K562 (cell line): Measurements from ENCODE around the gene SLC9C2. TPM values are rescaled to one million over a fixed set of nuclear protein-coding genes. Genes with fewer than 3 reads are reported as not detected.

Experiments
- CREB3 ChIP-seq: fragments of 450-650 bp; conservative IDR thresholded peaks from 2 replicates; pipeline ENCODE4 v1.6.1; 2016; ENCODE audit warnings: missing genetic modification characterization, low read depth, mild to moderate bottlenecking, missing compliant biosample characterization, moderate library complexity
- NFE2L1 ChIP-seq: fragments of 450-650 bp; IDR thresholded peaks from 2 replicates; pipeline ENCODE4 v1.6.1; 2016; ENCODE audit warnings: missing genetic modification characterization, low read depth, mild to moderate bottlenecking, missing compliant biosample characterization, moderate library complexity, borderline replicate concordance
- NR2C2 ChIP-seq, 2 experiments: fragments of 200-800 bp in 1 of 2; sonication (Bioruptor generic) in 1 of 2; sonication (generic) in 1 of 2; formaldehyde crosslinking in 1 of 2; IDR thresholded peaks; 2 replicates each; pipeline versions ENCODE4 v1.6.1 to v1.8.0; 2016 to 2022; ENCODE audit warnings: mild to moderate bottlenecking in 1 of 2, missing compliant biosample characterization in 1 of 2, missing genetic modification characterization in 1 of 2, missing genetic modification reagents in 1 of 2
- SMAD3 ChIP-seq: fragments of 450-650 bp; formaldehyde crosslinking; conservative IDR thresholded peaks from 2 replicates; pipeline ENCODE4 v1.4.0; 2020; ENCODE audit warnings: mild to moderate bottlenecking
- SP1 ChIP-seq: sonication (generic); formaldehyde crosslinking; IDR thresholded peaks from 2 replicates; pipeline ENCODE4 v1.8.1; 2022; ENCODE audit warnings: mild to moderate bottlenecking, missing genetic modification reagents
- ZBTB17 ChIP-seq: fragments of 450-650 bp; formaldehyde crosslinking; IDR thresholded peaks from 2 replicates; pipeline ENCODE4 v1.4.0; 2020; ENCODE audit warnings: mild to moderate bottlenecking
- ZNF143 ChIP-seq: sonication (generic); formaldehyde crosslinking; IDR thresholded peaks from 2 replicates; pipeline ENCODE4 v1.9.0; 2022; ENCODE audit warnings: mild to moderate bottlenecking, missing genetic modification reagents
- ZNF23 ChIP-seq: fragments of 250-450 bp; sonication (Bioruptor Pico); IDR thresholded peaks from 2 replicates; pipeline ENCODE4 v1.4.0; 2020; ENCODE audit warnings: mild to moderate bottlenecking
- ZNF239 ChIP-seq: fragments of 250-450 bp; sonication (Bioruptor Pico); IDR thresholded peaks from 2 replicates; pipeline ENCODE4 v1.4.0; 2020; ENCODE audit warnings: mild to moderate bottlenecking
- ZNF395 ChIP-seq: fragments of 200-800 bp; sonication (Bioruptor generic); IDR thresholded peaks from 2 replicates; pipeline ENCODE4 v1.6.1; 2017; ENCODE audit warnings: missing genetic modification characterization, missing compliant biosample characterization
- ZNF41 ChIP-seq: fragments of 250-450 bp; sonication (Bioruptor Pico); conservative IDR thresholded peaks from 2 replicates; pipeline ENCODE4 v1.4.0; 2020; ENCODE audit warnings: mild to moderate bottlenecking
- ZNF668 ChIP-seq: fragments of 250-450 bp; sonication (Bioruptor Pico); IDR thresholded peaks from 2 replicates; pipeline ENCODE4 v1.8.0; 2022; ENCODE audit warnings: mild to moderate bottlenecking, inconsistent platforms
- ZNF75A ChIP-seq: fragments of 450-650 bp; formaldehyde crosslinking; IDR thresholded peaks from 2 replicates; pipeline ENCODE4 v1.4.0; 2020; ENCODE audit warnings: mild to moderate bottlenecking
- polyA plus RNA-seq, 8 experiments: library from polyadenylated mRNA; depleted of rRNA in 4 of 8; stranded (reverse) in 5 of 8; unstranded in 3 of 8; fragments of >200 nt; fragmentation: Nextera tagmentation in 2 of 8; fragmentation: Illumina TruSeq in 1 of 8; extraction: Ambion mirVana in 2 of 8; extraction: Trizol in 1 of 8; gene quantifications; 2 replicates each; pipeline versions ENCODE4 v1.2.1 to v1.2.3, GENCODE V29; 2011 to 2014; ENCODE audit warnings: inconsistent platforms in 1 of 8, missing spikeins in 1 of 8
- total RNA-seq, 7 experiments: library from RNA; depleted of rRNA in 6 of 7; stranded (reverse); fragments of >200 nt in 6 of 7; fragmentation: Illumina TruSeq in 2 of 7; extraction: Trizol in 2 of 7; gene quantifications; 2 replicates each; pipeline versions ENCODE4 v1.2.1 to v1.2.3, GENCODE V29; 2011 to 2021; ENCODE audit warnings: low replicate concordance in 1 of 7
- TF ChIP-seq, protein P1 (sequence below): fragments of 450-650 bp; IDR thresholded peaks from 2 replicates; pipeline ENCODE4 v1.6.1; 2017; ENCODE audit warnings: antibody characterized with exemption, mild to moderate bottlenecking
- TF ChIP-seq, protein P2 (sequence below), 3 experiments: fragments of 200-800 bp in 1 of 3; sonication (Bioruptor generic) in 1 of 3; sonication (generic) in 1 of 3; formaldehyde crosslinking in 1 of 3; IDR thresholded peaks; 2 replicates each; pipeline versions ENCODE4 v1.6.1 to v1.8.0; 2016 to 2022; ENCODE audit warnings: mild to moderate bottlenecking in 2 of 3, missing compliant biosample characterization in 2 of 3, missing genetic modification characterization in 2 of 3, missing genetic modification reagents in 1 of 3
- TF ChIP-seq, protein P3 (sequence below), 2 experiments: fragments of 200-800 bp in 1 of 2; sonication (Bioruptor generic) in 1 of 2; sonication (generic) in 1 of 2; formaldehyde crosslinking in 1 of 2; IDR thresholded peaks in 1 of 2; conservative IDR thresholded peaks in 1 of 2; 2 replicates each; pipeline versions ENCODE4 v1.5.0 to v1.6.1; 2016 to 2020; ENCODE audit warnings: missing compliant biosample characterization in 1 of 2, missing genetic modification characterization in 1 of 2, missing genetic modification reagents in 1 of 2

Gene SLC9C2
- total and polyA plus RNA-seq, 9 of the 15 experiments (the other 6 are each of a cell fraction or from before 2014, with no cell fraction given) = 0.11 to 0.22 (median 0.15) TPM; not detected in 5

DNA sequence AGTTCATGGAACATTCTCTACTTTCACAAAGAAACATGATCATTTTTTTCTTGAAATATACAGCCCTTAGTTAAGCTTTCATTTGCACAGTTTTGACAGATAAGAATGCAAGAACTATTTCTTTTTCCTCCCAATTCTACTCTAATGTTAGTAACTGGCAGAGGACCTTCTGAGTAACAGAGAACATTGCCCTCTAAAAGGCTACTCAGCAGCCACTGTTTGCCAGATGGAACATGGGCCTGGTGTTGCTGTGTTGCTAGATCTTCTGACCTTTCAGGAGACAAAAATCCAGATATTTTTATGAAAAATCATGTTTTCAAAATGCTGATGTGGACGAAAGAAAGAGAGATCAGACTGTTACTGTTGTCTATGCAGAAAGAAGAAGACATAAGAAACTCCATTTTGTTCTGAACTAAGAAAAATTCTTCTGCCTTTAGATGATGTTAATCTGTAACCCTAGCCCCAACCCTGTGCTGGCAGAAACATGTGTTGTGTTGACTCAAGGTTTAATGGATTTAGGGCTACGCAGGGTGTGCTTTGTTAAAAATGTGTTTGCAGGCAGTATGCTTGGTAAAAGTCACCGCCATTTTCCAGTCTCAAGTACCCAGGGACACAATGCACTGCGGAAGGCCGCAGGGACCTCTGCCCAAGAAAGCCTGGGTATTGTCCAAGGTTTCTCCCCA, 128.6 kb downstream of the SLC9C2 start (continued):
- TF ChIP-seq, protein P1, sequence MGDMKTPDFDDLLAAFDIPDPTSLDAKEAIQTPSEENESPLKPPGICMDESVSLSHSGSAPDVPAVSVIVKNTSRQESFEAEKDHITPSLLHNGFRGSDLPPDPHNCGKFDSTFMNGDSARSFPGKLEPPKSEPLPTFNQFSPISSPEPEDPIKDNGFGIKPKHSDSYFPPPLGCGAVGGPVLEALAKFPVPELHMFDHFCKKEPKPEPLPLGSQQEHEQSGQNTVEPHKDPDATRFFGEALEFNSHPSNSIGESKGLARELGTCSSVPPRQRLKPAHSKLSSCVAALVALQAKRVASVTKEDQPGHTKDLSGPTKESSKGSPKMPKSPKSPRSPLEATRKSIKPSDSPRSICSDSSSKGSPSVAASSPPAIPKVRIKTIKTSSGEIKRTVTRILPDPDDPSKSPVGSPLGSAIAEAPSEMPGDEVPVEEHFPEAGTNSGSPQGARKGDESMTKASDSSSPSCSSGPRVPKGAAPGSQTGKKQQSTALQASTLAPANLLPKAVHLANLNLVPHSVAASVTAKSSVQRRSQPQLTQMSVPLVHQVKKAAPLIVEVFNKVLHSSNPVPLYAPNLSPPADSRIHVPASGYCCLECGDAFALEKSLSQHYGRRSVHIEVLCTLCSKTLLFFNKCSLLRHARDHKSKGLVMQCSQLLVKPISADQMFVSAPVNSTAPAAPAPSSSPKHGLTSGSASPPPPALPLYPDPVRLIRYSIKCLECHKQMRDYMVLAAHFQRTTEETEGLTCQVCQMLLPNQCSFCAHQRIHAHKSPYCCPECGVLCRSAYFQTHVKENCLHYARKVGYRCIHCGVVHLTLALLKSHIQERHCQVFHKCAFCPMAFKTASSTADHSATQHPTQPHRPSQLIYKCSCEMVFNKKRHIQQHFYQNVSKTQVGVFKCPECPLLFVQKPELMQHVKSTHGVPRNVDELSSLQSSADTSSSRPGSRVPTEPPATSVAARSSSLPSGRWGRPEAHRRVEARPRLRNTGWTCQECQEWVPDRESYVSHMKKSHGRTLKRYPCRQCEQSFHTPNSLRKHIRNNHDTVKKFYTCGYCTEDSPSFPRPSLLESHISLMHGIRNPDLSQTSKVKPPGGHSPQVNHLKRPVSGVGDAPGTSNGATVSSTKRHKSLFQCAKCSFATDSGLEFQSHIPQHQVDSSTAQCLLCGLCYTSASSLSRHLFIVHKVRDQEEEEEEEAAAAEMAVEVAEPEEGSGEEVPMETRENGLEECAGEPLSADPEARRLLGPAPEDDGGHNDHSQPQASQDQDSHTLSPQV = peak; percentile 98
- TF ChIP-seq ZNF41 (CRISPR knock-in tag) (0 out of 2 replicates have a peak, but pooled peaks have one; percentile 41), ZNF23 (CRISPR knock-in tag) (0 out of 2 replicates have a peak, but pooled peaks have one; percentile 41), CREB3 (tag) (peak; percentile 96), NR2C2 (CRISPR knock-in tag; IDR thresholded peaks at IDR 0.05) (no peak), NR2C2 (tag; IDR thresholded peaks at IDR 0.05) (peak; percentile 67), SP1 (CRISPR knock-in tag) (no peak), ZNF143 (CRISPR knock-in tag) (no peak), ZNF239 (CRISPR knock-in tag) (peak; percentile 65), ZNF75A (0 out of 2 replicates have a peak, but pooled peaks have one; percentile 35), ZNF668 (CRISPR knock-in tag) (peak; percentile 75; the same call in 1 of the 2 replicates), ZNF395 (CRISPR knock-in tag) (peak; percentile 84), NFE2L1 (tag) (peak; percentile 50; the same call in 1 of the 2 replicates), SMAD3 (CRISPR knock-in tag) (peak; percentile 83), ZBTB17 (CRISPR knock-in tag) (peak; percentile 81)
- TF ChIP-seq, protein P2, sequence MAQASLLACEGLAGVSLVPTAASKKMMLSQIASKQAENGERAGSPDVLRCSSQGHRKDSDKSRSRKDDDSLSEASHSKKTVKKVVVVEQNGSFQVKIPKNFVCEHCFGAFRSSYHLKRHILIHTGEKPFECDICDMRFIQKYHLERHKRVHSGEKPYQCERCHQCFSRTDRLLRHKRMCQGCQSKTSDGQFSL (CRISPR knock-in tag; IDR thresholded peaks at IDR 0.05) = no peak
- TF ChIP-seq, protein P2 (tag; IDR thresholded peaks at IDR 0.05) = peak in 1 of 2 experiments; percentile 94; a peak in 2 of 4 replicates
- TF ChIP-seq, protein P3, sequence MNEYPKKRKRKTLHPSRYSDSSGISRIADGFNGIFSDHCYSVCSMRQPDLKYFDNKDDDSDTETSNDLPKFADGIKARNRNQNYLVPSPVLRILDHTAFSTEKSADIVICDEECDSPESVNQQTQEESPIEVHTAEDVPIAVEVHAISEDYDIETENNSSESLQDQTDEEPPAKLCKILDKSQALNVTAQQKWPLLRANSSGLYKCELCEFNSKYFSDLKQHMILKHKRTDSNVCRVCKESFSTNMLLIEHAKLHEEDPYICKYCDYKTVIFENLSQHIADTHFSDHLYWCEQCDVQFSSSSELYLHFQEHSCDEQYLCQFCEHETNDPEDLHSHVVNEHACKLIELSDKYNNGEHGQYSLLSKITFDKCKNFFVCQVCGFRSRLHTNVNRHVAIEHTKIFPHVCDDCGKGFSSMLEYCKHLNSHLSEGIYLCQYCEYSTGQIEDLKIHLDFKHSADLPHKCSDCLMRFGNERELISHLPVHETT (CRISPR knock-in tag; conservative IDR thresholded peaks at IDR 0.05 in 1 of 2, IDR thresholded peaks at IDR 0.05 in 1 of 2) = peak in 1 of 2 experiments; percentile 91; a peak in 2 of 4 replicates
